Upper lobe of left lung (tissue), 4 donors: ENCODE measurements around the gene SLC35B4.

Experiments used
- CTCF ChIP-seq, 6 experiments: fragments of 450-650 bp in 4 of 6; fragments of 200-600 bp in 2 of 6; sonication (generic) in 2 of 6; IDR thresholded peaks; one replicate each; pipeline ENCODE4 v1.5.1; 2016 to 2019; ENCODE audit warnings: antibody characterized with exemption in 6 of 6
- POLR2A ChIP-seq, 4 donors: fragments of 450-650 bp; IDR thresholded peaks; one replicate each; pipeline ENCODE4 v1.5.1; 2016 to 2017; ENCODE audit warnings: antibody characterized with exemption in 4 of 4, mild to moderate bottlenecking in 2 of 4

DNA sequence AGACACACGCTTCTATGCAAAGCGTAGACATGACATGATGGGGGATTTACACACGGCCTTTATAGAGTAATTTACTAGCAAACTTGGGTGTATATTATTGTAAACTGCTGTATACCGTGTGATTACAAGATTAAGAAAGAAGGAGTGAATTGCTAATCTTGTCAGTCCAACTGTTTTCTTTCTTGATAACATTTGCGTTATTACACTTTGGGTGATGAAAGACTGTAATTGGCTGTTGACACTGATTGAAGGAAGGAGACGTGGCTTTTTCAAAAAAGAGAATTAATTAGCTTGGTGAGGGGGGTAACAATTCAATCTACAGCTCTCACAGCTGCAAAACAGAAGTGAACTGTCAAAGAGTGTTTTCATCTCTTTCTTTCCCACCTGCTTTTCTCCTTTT, 32.7 kb downstream of the SLC35B4 start:
- TF ChIP-seq POLR2A (IDR thresholded peaks at IDR 0.05) (no peak), CTCF (IDR thresholded peaks at IDR 0.05) (no peak)
